WTC11 (cell line): ENCODE results near the gene LCORL.

Experiments used
- HMGA2 ChIP-seq: fragments of 250-450 bp; sonication (Bioruptor Pico); IDR thresholded peaks from 2 replicates; pipeline ENCODE4 v1.4.0; 2021; ENCODE audit warnings: mild to moderate bottlenecking, moderate library complexity
- NR1H2 ChIP-seq: sonication (generic); formaldehyde crosslinking; IDR thresholded peaks from 2 replicates; pipeline ENCODE4 v1.9.0; 2021; ENCODE audit warnings: mild to moderate bottlenecking, moderate library complexity, missing genetic modification reagents
- NR3C1 ChIP-seq: sonication (generic); formaldehyde crosslinking; conservative IDR thresholded peaks from 2 replicates; pipeline ENCODE4 v1.8.1; 2023; ENCODE audit warnings: low read depth, mild to moderate bottlenecking, missing genetic modification reagents
- TF ChIP-seq, protein P1 (sequence below): fragments of 200-600 bp; IDR thresholded peaks from 2 replicates; pipeline ENCODE4 v1.8.0; 2022; ENCODE audit warnings: antibody characterized with exemption
- TF ChIP-seq, protein P2 (sequence below): sonication (generic); formaldehyde crosslinking; IDR thresholded peaks from 2 replicates; pipeline ENCODE4 v1.8.0; 2022; ENCODE audit warnings: missing genetic modification reagents
- TF ChIP-seq, protein P3 (sequence below): sonication (generic); formaldehyde crosslinking; IDR thresholded peaks from 2 replicates; pipeline ENCODE4 v1.8.0; 2022; ENCODE audit warnings: mild to moderate bottlenecking, missing genetic modification reagents
- TF ChIP-seq, protein P4 (sequence below): sonication (generic); formaldehyde crosslinking; IDR thresholded peaks from 2 replicates; pipeline ENCODE4 v1.8.0; 2022; ENCODE audit warnings: mild to moderate bottlenecking, missing genetic modification reagents

DNA sequence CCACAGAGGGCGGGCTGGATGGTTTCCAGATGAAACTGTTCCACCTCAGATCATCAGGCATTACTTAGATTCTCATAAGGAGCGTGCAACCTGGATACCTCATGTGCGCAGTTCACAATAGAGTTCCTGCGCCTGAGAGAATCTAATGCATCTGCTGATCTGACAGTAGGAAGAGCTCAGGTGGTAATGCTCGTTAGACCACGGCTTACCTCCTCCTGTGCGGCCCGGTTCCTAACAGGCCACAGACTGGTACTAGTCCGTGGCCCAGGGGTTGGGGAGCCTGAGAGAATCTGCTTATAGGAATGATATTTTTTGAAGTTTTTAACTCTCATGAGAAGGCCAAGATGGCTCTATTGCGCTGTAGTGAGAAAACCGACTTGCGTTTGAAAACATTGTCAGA is 205.4 kb downstream of the LCORL start:
- TF ChIP-seq, protein P1, sequence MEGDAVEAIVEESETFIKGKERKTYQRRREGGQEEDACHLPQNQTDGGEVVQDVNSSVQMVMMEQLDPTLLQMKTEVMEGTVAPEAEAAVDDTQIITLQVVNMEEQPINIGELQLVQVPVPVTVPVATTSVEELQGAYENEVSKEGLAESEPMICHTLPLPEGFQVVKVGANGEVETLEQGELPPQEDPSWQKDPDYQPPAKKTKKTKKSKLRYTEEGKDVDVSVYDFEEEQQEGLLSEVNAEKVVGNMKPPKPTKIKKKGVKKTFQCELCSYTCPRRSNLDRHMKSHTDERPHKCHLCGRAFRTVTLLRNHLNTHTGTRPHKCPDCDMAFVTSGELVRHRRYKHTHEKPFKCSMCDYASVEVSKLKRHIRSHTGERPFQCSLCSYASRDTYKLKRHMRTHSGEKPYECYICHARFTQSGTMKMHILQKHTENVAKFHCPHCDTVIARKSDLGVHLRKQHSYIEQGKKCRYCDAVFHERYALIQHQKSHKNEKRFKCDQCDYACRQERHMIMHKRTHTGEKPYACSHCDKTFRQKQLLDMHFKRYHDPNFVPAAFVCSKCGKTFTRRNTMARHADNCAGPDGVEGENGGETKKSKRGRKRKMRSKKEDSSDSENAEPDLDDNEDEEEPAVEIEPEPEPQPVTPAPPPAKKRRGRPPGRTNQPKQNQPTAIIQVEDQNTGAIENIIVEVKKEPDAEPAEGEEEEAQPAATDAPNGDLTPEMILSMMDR = no peak
- TF ChIP-seq NR1H2 (CRISPR knock-in tag) (no peak), HMGA2 (CRISPR knock-in tag) (no peak), NR3C1 (CRISPR knock-in tag) (no peak)
- TF ChIP-seq, protein P2, sequence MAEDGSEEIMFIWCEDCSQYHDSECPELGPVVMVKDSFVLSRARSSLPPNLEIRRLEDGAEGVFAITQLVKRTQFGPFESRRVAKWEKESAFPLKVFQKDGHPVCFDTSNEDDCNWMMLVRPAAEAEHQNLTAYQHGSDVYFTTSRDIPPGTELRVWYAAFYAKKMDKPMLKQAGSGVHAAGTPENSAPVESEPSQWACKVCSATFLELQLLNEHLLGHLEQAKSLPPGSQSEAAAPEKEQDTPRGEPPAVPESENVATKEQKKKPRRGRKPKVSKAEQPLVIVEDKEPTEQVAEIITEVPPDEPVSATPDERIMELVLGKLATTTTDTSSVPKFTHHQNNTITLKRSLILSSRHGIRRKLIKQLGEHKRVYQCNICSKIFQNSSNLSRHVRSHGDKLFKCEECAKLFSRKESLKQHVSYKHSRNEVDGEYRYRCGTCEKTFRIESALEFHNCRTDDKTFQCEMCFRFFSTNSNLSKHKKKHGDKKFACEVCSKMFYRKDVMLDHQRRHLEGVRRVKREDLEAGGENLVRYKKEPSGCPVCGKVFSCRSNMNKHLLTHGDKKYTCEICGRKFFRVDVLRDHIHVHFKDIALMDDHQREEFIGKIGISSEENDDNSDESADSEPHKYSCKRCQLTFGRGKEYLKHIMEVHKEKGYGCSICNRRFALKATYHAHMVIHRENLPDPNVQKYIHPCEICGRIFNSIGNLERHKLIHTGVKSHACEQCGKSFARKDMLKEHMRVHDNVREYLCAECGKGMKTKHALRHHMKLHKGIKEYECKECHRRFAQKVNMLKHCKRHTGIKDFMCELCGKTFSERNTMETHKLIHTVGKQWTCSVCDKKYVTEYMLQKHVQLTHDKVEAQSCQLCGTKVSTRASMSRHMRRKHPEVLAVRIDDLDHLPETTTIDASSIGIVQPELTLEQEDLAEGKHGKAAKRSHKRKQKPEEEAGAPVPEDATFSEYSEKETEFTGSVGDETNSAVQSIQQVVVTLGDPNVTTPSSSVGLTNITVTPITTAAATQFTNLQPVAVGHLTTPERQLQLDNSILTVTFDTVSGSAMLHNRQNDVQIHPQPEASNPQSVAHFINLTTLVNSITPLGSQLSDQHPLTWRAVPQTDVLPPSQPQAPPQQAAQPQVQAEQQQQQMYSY (CRISPR knock-in tag) = no peak
- TF ChIP-seq, protein P3, sequence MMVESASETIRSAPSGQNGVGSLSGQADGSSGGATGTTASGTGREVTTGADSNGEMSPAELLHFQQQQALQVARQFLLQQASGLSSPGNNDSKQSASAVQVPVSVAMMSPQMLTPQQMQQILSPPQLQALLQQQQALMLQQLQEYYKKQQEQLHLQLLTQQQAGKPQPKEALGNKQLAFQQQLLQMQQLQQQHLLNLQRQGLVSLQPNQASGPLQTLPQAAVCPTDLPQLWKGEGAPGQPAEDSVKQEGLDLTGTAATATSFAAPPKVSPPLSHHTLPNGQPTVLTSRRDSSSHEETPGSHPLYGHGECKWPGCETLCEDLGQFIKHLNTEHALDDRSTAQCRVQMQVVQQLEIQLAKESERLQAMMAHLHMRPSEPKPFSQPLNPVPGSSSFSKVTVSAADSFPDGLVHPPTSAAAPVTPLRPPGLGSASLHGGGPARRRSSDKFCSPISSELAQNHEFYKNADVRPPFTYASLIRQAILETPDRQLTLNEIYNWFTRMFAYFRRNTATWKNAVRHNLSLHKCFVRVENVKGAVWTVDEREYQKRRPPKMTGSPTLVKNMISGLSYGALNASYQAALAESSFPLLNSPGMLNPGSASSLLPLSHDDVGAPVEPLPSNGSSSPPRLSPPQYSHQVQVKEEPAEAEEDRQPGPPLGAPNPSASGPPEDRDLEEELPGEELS = no peak
- TF ChIP-seq, protein P4, sequence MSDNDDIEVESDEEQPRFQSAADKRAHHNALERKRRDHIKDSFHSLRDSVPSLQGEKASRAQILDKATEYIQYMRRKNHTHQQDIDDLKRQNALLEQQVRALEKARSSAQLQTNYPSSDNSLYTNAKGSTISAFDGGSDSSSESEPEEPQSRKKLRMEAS (CRISPR knock-in tag) = no peak
